Urinary bladder (tissue), 4 donors: Measurements from ENCODE around the gene LPIN2. TPM values are rescaled to one million over a fixed set of nuclear protein-coding genes. Genes with fewer than 3 reads are reported as not detected.
"Not testable (repeated sequence)": the region's sequence is repeated elsewhere in the genome, so short reads cannot be mapped to it uniquely, and the experiment has no call there.

ENCODE experiments used
- DNase-seq: peaks from one replicate; pipeline ENCODE4 v3.0.0-alpha.2; 2015; ENCODE audit errors: extremely low spot score
- H3K27ac ChIP-seq: one replicate; pipeline ENCODE4 v1.5.1; 2013; ENCODE audit warnings: low read depth, mild to moderate bottlenecking, moderate library complexity
- H3K36me3 ChIP-seq: one replicate; pipeline ENCODE4 v1.6.1; 2013; ENCODE audit warnings: mild to moderate bottlenecking, moderate library complexity; ENCODE audit not compliant: insufficient read depth
- H3K4me1 ChIP-seq: one replicate; pipeline ENCODE4 v1.6.1; 2013; ENCODE audit warnings: mild to moderate bottlenecking, moderate library complexity; ENCODE audit not compliant: insufficient read depth
- H3K4me3 ChIP-seq: one replicate; pipeline ENCODE4 v1.5.1; 2013; ENCODE audit warnings: low read depth, low read length
- WGBS: extraction: QIAGEN DNeasy Blood & Tissue Kit; methylation state at CpG from one replicate; pipeline ENCODE4 v1.1.7; 2013; 5-methylcytosine and 5-hydroxymethylcytosine counted together
- polyA plus RNA-seq: library from polyadenylated mRNA; stranded (reverse); fragments of 200-250 nt; gene quantifications from one replicate; pipeline ENCODE4 v1.2.3, GENCODE V29; 2013
- total RNA-seq: library from RNA; depleted of rRNA; stranded (reverse); fragments of >200 nt; gene quantifications from one replicate; pipeline ENCODE4 v1.2.3, GENCODE V29; 2014
- donor health status: healthy with polysubstance abuse.
- donor health status: healthy.

The LPIN2 gene
- total and polyA plus RNA-seq, 2 donors = 17.6 to 32.2 TPM

DNA sequence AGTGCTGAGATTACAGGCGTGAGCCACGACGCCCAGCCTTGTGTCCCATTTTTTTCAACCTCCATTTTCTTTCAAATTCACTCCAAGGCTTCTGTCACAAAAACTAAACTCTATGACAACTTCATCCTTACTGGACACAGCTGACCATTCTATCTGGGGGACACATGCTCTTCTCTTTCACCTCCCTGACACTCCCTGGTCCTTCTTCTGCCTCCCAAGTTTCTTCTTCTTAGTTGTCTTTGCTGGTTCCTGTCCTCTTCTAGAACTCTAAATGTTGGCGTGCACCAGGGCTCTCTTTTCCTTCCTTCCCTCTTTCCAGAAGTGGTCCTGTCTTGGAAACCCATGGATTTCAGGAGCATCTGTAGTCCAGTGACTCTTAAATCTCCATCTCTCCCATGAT, 40.1 kb upstream of the LPIN2 start:
- DNase-seq = no peak
- H3K4me1 ChIP-seq = no peaks in the 10 kb centered on the region
- H3K27ac ChIP-seq = no peak overlapping the region
- no peak overlapping the region for H3K4me3 ChIP-seq
- H3K36me3 ChIP-seq = no peaks in the 10 kb centered on the region
- WGBS = 100% methylated on average over 4 of the region's 4 CpGs

DNA sequence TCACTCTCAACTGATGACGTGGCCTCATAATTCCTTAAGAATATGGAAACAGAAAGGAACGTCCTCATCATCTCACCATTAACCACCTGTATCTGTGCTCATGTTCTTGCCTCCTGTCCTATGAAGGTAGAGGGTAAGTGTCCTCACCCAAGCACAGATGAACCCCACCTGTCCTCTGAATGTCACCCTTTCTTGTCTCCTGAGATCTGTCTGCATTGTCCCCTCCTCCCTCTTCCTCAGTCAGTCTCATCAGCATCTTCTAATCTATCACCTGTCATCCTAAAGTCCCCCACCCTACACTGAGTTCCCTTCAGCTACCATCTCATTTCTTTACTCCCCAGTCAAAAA, 39.4 kb upstream of the LPIN2 start:
- H3K4me1 ChIP-seq = no peaks in the 10 kb centered on the region
- whole genome bisulfite sequencing = 68% methylated on average over 2 of the region's 2 CpGs
- H3K4me3 ChIP-seq = no peak overlapping the region
- H3K36me3 ChIP-seq = no peaks in the 10 kb centered on the region
- no peak for DNase-seq
- no peak overlapping the region for H3K27ac ChIP-seq

DNA sequence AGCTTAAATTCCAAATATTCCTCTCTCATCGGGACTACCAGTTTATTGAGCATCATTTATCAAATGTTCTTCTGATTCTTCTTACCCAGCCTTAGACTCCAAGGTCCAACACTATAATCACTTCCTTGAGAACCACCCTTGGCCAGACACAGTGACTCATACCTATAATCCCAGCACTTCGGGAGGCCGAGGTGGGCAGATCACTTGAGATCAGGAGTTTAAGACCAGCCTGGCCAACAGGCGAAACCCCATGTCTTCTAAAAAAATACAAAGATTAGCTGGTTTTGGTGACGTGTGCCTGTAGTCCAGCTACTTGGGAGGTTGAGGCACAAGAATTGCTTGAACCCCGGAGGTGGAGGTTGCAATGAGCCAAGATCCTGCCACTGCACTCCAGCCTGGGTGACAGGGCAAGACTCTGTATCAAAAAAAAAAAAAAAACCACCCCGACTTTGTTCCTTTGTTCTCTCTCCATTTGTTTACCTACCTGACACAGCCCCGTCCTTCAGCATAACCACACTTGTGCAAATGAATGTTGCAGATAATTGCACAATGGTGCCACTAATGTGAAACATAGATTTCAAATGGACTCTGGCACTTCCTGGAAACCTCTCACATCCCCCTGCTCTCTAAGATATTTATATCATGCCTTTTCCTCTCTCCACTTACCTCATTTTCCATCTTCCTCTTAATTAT, 38.9 kb upstream of the LPIN2 start:
- no peak overlapping the region for H3K27ac ChIP-seq
- WGBS = 76% methylated on average over 8 of the region's 8 CpGs
- no peak for DNase-seq

DNA sequence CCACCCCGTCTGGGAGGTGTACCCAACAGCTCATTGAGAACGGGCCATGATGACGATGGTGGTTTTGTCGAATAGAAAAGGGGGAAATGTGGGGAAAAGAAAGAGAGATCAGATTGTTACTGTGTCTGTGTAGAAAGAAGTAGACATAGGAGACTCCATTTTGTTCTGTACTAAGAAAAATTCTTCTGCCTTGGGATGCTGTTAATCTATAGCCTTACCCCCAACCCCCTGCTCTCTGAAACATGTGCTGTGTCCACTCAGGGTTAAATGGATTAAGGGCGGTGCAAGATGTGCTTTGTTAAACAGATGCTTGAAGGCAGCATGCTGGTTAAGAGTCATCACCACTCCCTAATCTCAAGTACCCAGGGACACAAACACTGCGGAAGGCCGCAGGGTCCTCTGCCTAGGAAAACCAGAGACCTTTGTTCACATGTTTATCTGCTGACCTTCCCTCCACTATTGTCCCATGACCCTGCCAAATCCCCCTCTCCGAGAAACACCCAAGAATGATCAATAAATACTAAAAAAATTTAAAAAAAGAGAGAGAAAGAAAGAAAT, 37.0 kb upstream of the LPIN2 start:
- WGBS = 89% methylated on average over 3 of the region's 8 CpGs
- DNase-seq, H3K36me3 ChIP-seq, H3K4me1 ChIP-seq, H3K4me3 ChIP-seq, H3K27ac ChIP-seq: not testable (repeated sequence)

More for the DNA sequence above, 38.9 kb upstream of the LPIN2 start:
- Histone ChIP-seq H3K4me1 (no peaks in the 10 kb centered on the region), H3K4me3 (no peak overlapping the region), H3K36me3 (no peaks in the 10 kb centered on the region)

DNA sequence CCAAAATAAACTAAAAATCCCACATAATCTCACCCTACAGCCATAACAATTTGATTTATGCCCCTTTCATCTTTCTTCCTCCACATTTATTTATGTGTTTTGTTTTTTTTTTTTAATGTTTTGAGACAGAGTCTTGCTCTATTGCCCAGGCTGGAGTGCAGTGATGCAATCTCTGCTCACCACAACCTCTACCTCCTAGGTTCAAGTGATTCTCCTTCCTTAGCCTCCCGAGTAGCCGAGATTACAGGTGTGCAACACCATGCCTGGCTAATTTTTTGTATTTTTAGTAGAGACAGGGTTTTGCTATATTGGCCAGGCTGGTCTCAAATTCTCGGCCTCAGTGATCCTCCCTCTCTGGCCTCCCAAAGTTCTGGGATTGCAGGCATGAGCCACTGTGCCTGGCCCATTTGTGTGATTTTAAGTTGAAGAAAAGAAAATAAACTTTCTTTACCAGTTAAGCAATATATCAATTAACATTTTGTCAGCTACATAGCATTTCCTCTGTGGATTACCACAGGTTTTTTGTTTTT, 35.9 kb upstream of the LPIN2 start:
- Histone ChIP-seq H3K4me1 (no peaks in the 10 kb centered on the region), H3K4me3 (no peak overlapping the region), H3K36me3 (no peaks in the 10 kb centered on the region), H3K27ac (no peak overlapping the region)
- 92% methylated on average over 3 of the region's 3 CpGs for WGBS
- no peak for DNase-seq

DNA sequence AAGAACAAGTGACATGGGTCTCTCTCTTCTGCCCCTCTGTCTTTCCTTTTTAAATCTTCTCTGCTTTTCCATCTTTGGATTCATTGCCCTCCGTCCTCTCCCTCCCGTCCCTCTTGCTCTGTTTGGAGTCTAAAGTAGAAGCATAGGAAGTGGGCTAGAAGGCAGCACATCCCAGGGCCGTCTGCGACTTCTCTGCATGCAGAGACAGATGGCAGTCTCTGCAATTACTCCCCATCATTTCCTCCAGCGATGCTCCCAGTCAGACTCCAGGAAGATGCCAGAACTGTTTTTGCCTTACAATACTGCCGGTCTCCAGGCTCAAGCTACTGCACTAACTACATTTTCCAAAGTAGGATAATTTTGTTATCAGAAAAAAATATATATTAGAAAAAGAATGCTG, 35.2 kb upstream of the LPIN2 start:
- no peaks in the 10 kb centered on the region for H3K36me3 ChIP-seq
- 49% methylated on average over 6 of the region's 6 CpGs for WGBS

DNA sequence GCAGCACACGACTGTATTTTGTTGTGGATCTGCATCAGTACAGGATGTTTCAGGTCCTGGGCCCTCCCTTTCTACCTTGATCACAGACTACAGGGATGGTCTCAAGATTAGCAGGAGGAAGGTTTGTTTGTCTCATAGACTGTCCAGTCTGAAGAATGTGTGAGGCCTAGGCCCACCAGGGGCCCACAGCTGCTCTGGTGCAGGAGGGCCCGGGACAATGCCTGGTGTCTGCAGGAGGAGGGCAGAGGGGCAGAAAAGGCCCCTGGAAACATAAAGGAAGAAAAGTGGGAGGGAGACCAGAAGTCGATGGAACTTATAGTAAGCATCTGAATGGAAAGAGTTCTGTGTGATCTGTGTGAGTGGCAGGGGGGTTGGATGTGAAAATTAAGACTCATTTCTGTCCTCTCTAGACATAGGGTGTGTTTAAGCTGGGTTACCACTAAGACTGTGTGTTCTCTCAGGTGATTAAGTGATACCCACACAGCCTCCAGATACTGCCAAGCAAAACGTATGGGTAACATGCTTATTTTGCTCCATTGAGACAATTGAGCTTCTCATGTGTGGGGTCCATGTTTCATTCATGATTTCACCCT, 33.4 kb upstream of the LPIN2 start:
- Histone ChIP-seq H3K36me3 (no peaks in the 10 kb centered on the region), H3K4me1 (no peaks in the 10 kb centered on the region), H3K4me3 (no peak overlapping the region), H3K27ac (no peak overlapping the region)
- WGBS = 78% methylated on average over 4 of the region's 4 CpGs
- DNase-seq = no peak

More for the DNA sequence above, 35.2 kb upstream of the LPIN2 start:
- DNase-seq = no peak
- H3K4me1 ChIP-seq = no peaks in the 10 kb centered on the region
- H3K4me3 ChIP-seq = no peak overlapping the region
- H3K27ac ChIP-seq = no peak overlapping the region

DNA sequence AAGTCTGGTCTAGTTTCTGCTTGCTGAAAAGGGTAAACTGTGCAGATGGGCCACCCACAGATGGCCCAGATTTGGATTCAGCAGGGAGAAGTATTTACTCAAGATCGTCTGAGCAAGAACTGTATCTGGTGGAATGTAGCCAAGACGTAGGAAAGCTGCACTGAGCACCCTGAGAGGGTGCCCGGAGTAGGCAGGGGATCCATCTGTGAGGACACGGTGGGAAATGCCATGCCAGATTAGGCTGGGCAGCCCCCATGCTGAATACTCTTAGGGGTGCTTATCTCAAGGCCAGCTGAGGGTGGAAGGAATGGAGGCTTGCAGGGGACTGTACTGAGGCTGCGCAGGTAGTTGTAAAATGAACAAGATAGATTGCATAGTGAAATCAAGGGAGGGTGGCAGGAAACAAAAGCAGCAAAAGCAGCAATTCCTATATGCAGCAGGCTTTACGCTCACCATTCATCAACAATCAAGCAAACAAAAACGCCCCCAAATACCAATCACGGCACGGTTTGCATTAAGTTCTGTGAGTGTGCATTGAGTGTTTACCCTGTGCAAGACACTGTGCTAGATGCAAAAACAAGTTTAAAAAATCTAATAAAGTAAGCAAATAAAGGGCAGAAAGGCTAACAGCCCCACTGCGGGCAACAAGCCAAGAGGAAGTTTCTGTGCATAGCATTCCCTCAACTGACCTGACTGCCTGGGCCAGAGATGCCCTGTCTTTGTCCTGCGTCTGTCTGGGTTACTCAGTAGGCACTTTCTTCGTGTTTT, 32.2 kb upstream of the LPIN2 start:
- Histone ChIP-seq H3K27ac (no peak overlapping the region), H3K36me3 (no peaks in the 10 kb centered on the region), H3K4me1 (no peaks in the 10 kb centered on the region), H3K4me3 (no peak overlapping the region)
- no peak for DNase-seq
- WGBS = 31% methylated on average over 12 of the region's 12 CpGs

DNA sequence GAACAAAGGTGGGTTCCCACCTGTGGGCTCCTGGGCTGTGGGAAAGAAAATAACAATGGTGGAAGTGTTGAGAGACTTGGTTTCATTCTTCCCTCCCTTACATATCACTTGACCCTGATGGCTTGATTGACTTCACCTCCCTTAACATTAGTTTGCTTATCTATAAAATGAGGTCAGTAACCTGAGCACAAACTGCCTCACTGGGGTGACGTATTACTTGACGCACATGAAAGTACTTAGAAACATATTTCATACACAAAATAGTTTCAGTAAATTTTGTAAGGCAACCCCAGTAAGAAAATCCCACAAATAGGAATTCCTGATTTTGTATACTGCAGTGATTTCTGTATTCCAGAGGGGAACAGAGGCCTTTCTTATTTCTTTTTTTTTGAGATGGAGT, 29.4 kb upstream of the LPIN2 start:
- no peak for DNase-seq
- Histone ChIP-seq H3K4me3 (no peak overlapping the region), H3K27ac (no peak overlapping the region), H3K4me1 (no peaks in the 10 kb centered on the region), H3K36me3 (no peaks in the 10 kb centered on the region)
- WGBS = 89% methylated on average over 2 of the region's 2 CpGs

DNA sequence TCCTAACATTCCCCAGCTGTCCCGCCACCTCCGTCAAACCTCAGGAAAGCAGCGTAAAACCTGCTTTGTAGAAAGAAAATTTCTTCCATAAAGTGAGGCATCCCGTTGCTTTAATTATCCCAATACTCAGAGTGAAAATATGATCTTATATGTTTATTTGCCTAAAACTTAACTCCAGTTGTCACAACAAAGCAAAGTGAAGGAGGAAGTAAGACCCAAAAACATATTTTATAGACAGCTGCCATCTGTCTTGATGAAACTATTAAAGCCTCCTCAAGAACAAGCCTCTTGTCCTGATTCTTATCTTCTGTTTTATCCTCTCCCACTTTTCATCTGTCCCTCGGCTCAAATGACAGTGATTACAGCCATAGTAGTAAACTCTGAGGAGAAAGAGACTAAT, 28.9 kb upstream of the LPIN2 start:
- Histone ChIP-seq H3K36me3 (no peaks in the 10 kb centered on the region), H3K4me3 (no peak overlapping the region), H3K27ac (no peak overlapping the region), H3K4me1 (no peaks in the 10 kb centered on the region)
- 70% methylated on average over 5 of the region's 5 CpGs for WGBS
- DNase-seq = no peak

DNA sequence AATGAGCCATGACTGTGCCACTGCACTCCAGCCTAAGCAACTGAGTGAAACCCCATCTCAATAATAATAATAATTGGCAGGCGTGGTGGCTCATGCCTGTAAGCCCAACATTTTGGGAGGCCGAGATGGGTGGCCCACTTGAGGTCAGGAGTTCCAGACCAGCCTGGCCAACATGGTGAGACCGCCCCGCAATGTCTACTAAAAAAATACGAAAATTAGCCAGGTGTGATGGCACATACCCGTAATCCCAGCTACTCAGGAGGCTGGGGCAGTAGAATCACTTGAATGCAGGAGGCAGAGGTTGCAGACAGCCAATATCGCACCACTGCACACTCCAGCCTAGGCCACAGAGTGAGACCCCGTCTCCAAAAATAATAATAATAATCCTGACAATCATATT, 27.9 kb upstream of the LPIN2 start:
- Histone ChIP-seq H3K27ac (no peak overlapping the region), H3K4me1 (no peaks in the 10 kb centered on the region), H3K36me3 (no peaks in the 10 kb centered on the region), H3K4me3 (no peak overlapping the region)
- no peak for DNase-seq
- 89% methylated on average over 8 of the region's 8 CpGs for WGBS

DNA sequence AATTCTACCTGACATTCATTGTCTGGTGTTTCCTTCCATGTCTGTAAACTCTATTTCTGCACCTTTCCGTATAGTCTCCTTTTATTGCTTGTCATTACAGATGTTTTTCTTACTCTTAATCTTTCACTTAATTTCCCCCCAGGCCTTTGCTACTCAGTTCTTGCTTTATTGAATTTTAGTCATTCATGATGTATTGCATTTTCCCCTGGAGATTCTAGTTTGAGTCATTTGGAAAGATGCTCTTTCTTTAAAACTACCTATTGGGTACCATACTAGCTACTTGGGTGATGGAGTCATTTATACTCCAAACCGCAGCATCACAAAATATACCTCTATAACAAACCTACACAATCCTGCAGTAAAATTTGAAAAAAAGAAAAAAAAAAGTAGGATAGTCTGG, 27.2 kb upstream of the LPIN2 start:
- no peak for DNase-seq
- no peaks in the 10 kb centered on the region for H3K36me3 ChIP-seq
- no peaks in the 10 kb centered on the region for H3K4me1 ChIP-seq
- WGBS = 91% methylated on average over 2 of the region's 2 CpGs
- no peak overlapping the region for H3K27ac ChIP-seq
- H3K4me3 ChIP-seq = no peak overlapping the region

DNA sequence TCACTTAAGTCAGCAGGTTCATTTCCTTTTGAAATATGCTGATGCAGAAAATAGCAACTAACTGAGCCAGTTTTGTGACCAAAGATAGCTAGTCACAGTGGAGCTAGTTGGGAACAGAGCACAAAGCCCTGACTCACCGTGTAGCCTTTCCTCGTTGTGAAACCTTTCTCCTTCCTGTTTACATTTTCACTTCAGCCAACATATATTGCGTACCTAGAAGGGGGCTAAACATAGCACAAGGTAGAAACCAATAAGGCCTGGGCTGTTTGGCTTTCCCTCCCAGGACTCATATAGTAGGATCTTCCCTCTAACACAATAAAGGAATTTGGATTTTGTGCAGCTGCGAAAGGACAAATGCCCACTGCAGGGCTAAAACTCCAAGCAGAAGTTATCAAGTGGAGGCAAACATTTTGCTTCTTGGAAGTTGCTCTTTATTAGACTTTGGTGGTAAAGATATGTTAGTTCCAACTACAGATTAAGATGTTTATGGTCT, 24.5 kb upstream of the LPIN2 start:
- WGBS = 45% methylated on average over 4 of the region's 4 CpGs
- H3K4me1 ChIP-seq = no peaks in the 10 kb centered on the region
- H3K27ac ChIP-seq = peak overlapping the region; percentile 87
- H3K4me3 ChIP-seq = no peak overlapping the region
- no peak for DNase-seq
- H3K36me3 ChIP-seq = no peaks in the 10 kb centered on the region
